ENCODE results near the gene CCDC9. TPM values are rescaled to one million over a fixed set of nuclear protein-coding genes. Genes with fewer than 3 reads are reported as not detected.

Gene CCDC9
- total and polyA plus RNA-seq, 2 of the 13 experiments (the other 11 are each of a cell fraction or from before 2014, with no cell fraction given) = 2.9 to 6.3 TPM

DNA sequence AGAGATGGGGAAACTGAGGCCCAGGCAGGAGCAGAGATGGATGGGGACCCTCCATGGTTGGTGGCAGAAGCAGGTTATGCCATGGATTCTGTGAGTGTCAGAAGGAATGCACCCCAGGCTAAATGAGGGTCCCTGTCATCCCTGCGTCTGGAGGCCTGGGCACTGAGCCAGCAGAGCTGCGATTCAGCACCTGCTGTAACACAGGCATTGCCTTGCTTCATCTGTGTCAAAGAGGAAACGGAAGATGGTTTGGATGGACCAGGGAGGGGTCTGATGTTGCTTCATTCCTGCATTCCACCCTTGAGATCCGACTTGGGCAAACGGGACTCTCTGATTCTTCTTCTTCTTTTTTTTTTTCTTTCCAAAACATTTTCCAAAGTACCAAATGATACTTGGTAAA lies 54.5 kb downstream of the CCDC9 start (continued):
- TF ChIP-seq, protein P1, sequence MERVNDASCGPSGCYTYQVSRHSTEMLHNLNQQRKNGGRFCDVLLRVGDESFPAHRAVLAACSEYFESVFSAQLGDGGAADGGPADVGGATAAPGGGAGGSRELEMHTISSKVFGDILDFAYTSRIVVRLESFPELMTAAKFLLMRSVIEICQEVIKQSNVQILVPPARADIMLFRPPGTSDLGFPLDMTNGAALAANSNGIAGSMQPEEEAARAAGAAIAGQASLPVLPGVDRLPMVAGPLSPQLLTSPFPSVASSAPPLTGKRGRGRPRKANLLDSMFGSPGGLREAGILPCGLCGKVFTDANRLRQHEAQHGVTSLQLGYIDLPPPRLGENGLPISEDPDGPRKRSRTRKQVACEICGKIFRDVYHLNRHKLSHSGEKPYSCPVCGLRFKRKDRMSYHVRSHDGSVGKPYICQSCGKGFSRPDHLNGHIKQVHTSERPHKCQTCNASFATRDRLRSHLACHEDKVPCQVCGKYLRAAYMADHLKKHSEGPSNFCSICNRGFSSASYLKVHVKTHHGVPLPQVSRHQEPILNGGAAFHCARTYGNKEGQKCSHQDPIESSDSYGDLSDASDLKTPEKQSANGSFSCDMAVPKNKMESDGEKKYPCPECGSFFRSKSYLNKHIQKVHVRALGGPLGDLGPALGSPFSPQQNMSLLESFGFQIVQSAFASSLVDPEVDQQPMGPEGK (CRISPR knock-in tag; IDR thresholded peaks at IDR 0.05) = no peak
- TF ChIP-seq CEBPG (CRISPR knock-in tag; IDR thresholded peaks at IDR 0.05) = peak; percentile 90
- peak; percentile 81 for TF ChIP-seq THAP11 (CRISPR knock-in tag; IDR thresholded peaks at IDR 0.05)
- peak; percentile 61 for TF ChIP-seq ELF3 (CRISPR knock-in tag; IDR thresholded peaks at IDR 0.05)
- no peak for TF ChIP-seq SMARCC2 (IDR thresholded peaks at IDR 0.05)
- TF ChIP-seq, protein P2, sequence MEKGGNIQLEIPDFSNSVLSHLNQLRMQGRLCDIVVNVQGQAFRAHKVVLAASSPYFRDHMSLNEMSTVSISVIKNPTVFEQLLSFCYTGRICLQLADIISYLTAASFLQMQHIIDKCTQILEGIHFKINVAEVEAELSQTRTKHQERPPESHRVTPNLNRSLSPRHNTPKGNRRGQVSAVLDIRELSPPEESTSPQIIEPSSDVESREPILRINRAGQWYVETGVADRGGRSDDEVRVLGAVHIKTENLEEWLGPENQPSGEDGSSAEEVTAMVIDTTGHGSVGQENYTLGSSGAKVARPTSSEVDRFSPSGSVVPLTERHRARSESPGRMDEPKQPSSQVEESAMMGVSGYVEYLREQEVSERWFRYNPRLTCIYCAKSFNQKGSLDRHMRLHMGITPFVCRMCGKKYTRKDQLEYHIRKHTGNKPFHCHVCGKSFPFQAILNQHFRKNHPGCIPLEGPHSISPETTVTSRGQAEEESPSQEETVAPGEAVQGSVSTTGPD (CRISPR knock-in tag; IDR thresholded peaks at IDR 0.05) = no peak
- no peak for TF ChIP-seq CREM (IDR thresholded peaks at IDR 0.05)
- no peak for TF ChIP-seq CREM (CRISPR knock-in tag; IDR thresholded peaks at IDR 0.05)
- TF ChIP-seq, protein P3, sequence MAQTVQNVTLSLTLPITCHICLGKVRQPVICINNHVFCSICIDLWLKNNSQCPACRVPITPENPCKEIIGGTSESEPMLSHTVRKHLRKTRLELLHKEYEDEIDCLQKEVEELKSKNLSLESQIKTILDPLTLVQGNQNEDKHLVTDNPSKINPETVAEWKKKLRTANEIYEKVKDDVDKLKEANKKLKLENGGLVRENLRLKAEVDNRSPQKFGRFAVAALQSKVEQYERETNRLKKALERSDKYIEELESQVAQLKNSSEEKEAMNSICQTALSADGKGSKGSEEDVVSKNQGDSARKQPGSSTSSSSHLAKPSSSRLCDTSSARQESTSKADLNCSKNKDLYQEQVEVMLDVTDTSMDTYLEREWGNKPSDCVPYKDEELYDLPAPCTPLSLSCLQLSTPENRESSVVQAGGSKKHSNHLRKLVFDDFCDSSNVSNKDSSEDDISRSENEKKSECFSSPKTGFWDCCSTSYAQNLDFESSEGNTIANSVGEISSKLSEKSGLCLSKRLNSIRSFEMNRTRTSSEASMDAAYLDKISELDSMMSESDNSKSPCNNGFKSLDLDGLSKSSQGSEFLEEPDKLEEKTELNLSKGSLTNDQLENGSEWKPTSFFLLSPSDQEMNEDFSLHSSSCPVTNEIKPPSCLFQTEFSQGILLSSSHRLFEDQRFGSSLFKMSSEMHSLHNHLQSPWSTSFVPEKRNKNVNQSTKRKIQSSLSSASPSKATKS (CRISPR knock-in tag; IDR thresholded peaks at IDR 0.05) = 0 out of 2 replicates have a peak, but pooled peaks have one; percentile 39
- TF ChIP-seq RXRB (CRISPR knock-in tag; IDR thresholded peaks at IDR 0.05; ENCODE audit: borderline replicate concordance) = peak; percentile 37; the same call in 1 of the 2 replicates
- TF ChIP-seq CSRNP2 (CRISPR knock-in tag; conservative IDR thresholded peaks at IDR 0.05; ENCODE audit: low read depth) = no peak
- TF ChIP-seq ZNF124 (CRISPR knock-in tag; IDR thresholded peaks at IDR 0.05) = no peak
- TF ChIP-seq ZNF12 (CRISPR knock-in tag; IDR thresholded peaks at IDR 0.05) = peak; percentile 36; the same call in 1 of the 2 replicates
- no peak for TF ChIP-seq ZKSCAN1 (IDR thresholded peaks at IDR 0.05; ENCODE audit: low read length)
- no peak for TF ChIP-seq EZH2 (conservative IDR thresholded peaks at IDR 0.05; ENCODE audit: low read depth, low read length)
- peak; percentile 22; the same call in 1 of the 2 replicates for TF ChIP-seq ARID5B (CRISPR knock-in tag; IDR thresholded peaks at IDR 0.05)
- TF ChIP-seq PLRG1 (conservative IDR thresholded peaks at IDR 0.05) = no peak
